NCI-H345 (cell line): ENCODE measurements around the gene CCR7.
"Not testable (repeated sequence)": the region's sequence is repeated elsewhere in the genome, so short reads cannot be mapped to it uniquely, and the experiment has no call there.

Source experiments
- DNase-seq: peaks from one replicate; lab custom pipeline; 2025; lab: John Stamatoyannopoulos, UW

CCR7 gene

DNA sequence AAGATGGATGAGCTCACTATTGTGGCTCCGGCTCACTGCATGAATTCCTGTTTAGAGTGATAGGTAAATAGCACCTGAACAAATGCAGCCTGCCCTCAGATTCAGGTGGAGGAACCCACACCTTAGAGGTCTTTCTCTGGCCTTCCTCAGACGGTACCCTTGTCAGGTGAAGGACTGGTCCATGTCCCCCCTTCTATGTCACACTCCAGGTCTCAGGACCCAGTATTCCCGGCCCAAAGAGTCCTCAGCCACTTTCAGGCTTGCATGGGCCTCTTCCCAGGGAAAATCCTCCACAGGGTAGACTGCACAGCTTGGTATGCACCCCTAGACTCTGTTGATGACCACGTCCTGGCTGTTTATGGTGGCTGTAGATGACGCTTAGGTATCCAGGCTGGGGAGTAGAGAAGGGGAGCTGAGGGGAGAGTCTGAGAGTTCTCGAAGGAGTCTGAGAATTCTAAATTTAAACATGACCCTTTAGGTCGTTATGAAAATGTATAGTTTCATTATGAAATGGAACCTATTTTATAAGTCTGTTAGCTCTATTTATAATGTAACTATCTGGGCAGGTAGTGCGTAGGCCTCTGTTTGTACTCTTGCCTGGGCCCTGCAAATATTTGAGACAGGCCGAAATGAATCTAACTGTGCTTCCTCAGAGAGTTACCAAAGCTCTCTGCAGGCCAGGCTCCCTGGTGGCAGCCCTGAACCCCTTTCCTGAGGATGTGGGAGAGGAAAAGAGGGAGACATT is 32.5 kb upstream of the CCR7 start:
- DNase-seq, result no peak

DNA sequence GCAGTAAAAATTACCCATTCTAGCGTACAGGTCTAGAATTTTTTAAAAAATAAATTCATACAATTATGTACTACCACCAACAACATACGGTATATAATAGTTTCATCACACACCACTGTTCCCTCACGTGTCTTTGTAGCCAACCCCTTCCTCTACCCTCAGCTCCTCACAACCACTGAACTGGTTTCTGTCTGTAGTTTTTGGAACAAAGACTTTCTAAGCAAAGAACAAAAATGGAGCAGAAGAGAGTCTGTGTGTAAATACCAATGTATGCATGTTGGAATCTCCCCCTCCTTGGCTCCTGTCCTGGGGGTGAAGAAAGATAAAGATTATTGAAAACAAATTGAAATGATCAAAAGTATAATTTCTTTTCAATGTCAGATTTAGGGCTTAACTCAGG is 31.9 kb upstream of the CCR7 start:
- DNase-seq, result no peak

- peak; percentile 60 for DNase-seq
These were observed 31.1 kb upstream of the CCR7 start for GRCh38 chr17:40596261-40596919.

GRCh38 chr17:40590742-40591141 is 25.5 kb upstream of the CCR7 start:
- no peak for DNase-seq

DNA sequence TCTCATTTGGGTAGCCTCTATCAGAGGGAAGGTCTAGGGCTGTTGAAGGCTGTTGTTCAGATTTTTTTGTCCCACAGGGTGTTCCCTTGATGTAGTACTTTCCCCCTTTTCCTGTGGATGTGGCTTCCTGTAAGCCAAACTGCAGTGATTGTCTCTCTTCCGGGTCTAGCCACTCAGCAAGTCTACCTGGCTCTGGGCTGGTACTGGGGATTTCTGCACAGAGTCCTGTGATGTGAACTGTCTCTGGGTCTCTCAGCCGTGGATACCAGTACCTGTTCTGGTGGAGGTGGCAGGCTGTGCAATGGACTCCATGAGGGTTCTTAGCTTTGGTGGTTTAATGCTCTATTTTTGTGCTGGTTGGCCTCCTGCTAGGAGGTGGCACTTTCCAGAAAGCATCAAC is 23.3 kb upstream of the CCR7 start:
- no peak for DNase-seq

DNA sequence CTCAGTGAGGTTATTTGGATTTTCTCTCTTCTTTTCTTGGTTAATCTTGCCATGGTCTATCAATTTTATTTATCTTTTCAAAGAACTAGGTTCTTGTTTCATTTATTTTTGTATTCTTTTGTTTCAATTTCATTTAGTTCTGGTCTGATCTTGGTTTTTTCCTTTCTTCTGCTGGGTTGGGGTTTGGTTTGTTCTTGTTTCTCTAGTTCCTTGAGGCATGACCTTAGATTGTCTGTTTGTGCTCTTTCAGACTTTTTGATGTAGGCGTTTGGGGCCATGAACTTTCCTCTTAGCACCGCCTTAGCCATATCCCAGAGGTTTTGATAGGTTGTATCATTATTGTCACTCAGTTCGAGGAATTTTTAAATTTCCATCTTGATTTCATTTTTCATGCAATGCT is 21.0 kb upstream of the CCR7 start:
- DNase-seq, result not testable (repeated sequence)

GRCh38 chr17:40584950-40585349 is 19.7 kb upstream of the CCR7 start:
- not testable (repeated sequence) for DNase-seq

- peak; percentile 92 for DNase-seq
These were observed 17.1 kb upstream of the CCR7 start for GRCh38 chr17:40582328-40582901.

GRCh38 chr17:40580140-40580539 is 14.9 kb upstream of the CCR7 start:
- DNase-seq, result no peak

GRCh38 chr17:40579471-40579870 is 14.2 kb upstream of the CCR7 start:
- DNase-seq, result no peak

DNA sequence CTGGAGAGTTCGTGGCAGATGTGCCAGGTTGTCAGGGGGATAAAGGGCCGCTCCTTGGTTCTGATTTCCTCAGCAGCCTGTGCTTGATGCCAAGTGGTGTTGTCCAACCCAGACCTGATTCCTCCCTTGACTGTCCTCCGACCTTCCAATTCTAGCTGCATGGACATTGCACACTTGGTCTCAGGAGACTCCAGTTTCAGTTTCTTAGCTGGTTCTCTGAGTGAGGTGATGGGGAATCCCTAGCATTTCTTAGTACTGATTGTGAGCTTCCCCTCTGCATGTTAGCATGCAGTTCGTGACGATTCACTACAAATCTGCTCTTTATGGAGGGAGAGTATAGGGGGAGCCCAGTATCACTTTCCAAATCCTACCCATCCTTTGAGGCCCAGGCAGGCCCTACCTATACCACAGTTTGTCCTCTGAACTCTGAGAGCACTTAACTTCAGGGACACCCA is 12.4 kb upstream of the CCR7 start:
- DNase-seq, result no peak

- no peak for DNase-seq
These were observed 11.0 kb upstream of the CCR7 start for GRCh38 chr17:40576113-40576740.

DNA sequence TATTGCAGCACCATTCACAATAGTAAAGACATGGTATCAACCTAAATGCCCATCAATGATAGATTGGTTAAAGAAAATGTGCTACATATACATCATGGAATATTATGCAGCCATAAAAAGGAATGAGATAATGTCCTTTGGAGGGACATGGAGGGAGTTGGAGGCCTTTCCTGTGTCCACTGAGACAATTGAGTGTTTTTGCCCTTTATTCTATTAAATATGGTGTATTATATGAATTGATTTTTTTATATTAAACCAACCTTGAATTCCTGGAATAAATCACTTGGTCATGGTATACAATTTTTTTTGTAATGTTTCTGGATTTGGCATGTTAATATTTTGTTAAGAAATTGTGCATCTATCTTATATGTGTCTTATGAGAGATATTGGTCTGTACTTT is 9.0 kb upstream of the CCR7 start:
- DNase-seq, result no peak

DNA sequence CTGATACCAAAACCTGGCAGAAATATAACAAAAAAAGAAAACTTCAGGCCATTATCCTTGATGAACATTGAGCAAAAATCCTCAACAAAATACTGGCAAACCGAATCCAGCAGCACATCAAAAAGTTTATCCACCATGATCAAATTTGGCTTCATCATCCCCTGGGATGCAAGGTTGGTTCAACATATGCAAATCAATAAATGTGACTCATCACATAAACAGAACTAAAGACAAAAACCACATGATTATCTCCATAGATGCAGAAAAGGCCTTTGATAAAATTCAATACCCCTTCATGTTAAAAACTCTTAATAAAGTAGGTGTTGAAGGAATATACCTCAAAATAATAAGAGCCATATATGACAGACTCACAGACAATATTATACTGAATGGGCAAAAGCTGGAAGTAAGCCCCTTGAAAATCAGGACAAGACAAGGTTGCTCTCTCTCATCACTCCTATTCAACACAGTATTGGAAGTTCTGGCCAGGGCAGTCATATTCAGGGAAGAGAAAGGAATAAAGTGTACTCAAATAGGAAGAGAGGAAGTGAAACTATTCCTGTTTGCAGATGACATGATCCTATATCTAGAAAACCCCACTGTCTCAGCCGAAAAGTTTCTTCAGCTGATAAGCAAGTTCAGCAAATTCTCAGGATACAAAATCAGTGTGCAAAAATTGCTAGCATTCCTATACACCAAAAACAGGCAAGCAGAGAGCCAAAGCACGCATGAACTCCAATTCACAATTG is 7.1 kb upstream of the CCR7 start:
- not testable (repeated sequence) for DNase-seq

DNA sequence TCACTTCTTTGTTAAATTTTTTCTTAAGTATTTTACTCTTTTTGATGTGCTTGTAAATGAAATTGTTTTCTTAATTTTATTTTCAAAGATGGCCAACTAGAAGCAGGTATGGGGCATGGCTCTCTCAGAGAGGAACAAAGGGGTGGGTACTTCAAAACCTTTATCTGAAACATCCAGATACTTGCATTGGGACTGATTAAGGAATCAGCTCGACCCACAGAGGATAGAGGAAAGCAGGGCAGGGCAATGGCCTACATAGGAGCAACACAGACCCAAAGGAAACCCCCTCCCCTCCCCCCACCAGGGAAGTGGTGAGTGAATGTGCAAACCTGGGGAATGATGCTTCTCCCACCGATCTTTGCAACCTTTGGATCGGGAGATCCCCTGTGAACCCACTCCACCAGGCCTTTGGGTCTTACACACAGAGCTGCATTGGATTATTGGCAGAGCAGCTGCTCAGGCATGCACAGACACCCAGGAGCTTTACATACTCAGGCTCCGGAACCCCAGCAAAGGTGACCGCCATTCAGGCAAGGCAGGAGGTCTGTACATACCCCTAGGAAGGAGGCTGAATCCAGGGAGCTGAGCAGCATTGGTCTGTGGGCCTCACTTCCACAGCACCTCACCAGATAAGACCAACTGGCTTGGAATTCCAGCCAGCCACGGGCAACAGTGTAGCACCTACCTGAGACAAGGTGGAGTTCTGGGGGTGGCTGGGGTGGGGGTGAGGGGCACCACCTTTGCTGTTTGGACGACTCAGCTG is 3.0 kb upstream of the CCR7 start:
- no peak for DNase-seq

GRCh38 chr17:40567377-40567776 is 2.1 kb upstream of the CCR7 start:
- DNase-seq, result no peak

- DNase-seq, result no peak
These were observed 617 bp upstream of the CCR7 start for GRCh38 chr17:40565769-40566409.

DNA sequence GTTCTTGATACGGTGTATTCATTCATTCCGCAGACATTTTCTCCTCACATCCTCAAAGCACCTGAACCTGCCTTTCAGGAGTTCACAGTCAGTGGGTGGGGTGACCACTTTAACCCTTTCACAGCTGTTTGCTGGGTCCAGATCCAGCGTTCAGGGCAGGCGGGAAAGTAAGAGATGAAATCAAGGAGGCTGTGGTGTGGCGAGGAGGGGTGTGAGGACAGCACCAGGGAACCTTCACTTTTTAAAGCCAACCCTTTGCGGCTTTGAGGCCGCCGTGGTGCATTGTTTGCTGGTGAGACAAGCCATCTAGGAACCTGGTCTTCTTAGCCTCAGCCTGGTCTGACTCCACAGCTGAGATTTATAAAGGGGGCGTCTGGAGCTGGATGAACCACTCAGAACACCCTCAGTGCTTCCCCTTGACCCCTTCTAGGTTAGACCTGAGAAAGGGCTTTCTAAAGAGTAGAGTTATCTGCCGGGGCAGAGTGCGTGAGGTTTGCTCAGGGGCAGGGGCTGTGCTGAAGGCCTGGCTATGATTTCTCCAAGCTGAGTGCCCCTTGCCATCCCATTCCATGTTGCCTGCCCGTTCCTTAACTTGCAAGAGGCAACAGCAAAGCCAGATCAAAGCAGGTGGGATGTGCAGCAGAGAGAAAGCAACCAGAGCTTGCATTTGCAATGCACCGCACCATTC is 933 bp downstream of the CCR7 start:
- no peak for DNase-seq

GRCh38 chr17:40563220-40564052 is 1.8 kb downstream of the CCR7 start:
- DNase-seq, result no peak
